Neuron (in vitro differentiated cells): Measurements from ENCODE around the gene TMEM79.

Source experiments
- H2AFZ ChIP-seq: one replicate; pipeline ENCODE4 v1.6.1; 2013; ENCODE audit warnings: low read depth, mild to moderate bottlenecking, inconsistent platforms, low read length, moderate library complexity
- H3K27me3 ChIP-seq: one replicate; pipeline ENCODE4 v1.6.1; 2013; ENCODE audit warnings: low read length; ENCODE audit not compliant: insufficient read depth
- H3K36me3 ChIP-seq: one replicate; pipeline ENCODE4 v1.6.1; 2013; ENCODE audit warnings: low read length; ENCODE audit not compliant: insufficient read depth
- H3K4me1 ChIP-seq: one replicate; pipeline ENCODE4 v1.6.1; 2013; ENCODE audit warnings: low read length; ENCODE audit not compliant: insufficient read depth
- H3K4me3 ChIP-seq: 2 replicates; pipeline ENCODE4 v1.5.1; 2013; ENCODE audit warnings: mild to moderate bottlenecking, low read length, moderate library complexity
- H3K9me3 ChIP-seq: one replicate; pipeline ENCODE4 v1.6.1; 2013; ENCODE audit warnings: low read length

The TMEM79 gene

GRCh38 chr1:156276966-156277381 is 7.2 kb upstream of the TMEM79 start:
- no peaks in the 10 kb centered on the region for H3K9me3 ChIP-seq
- H3K36me3 ChIP-seq, result peaks cover 71% of the 10 kb centered on the region
- no peaks in the 10 kb centered on the region for H3K27me3 ChIP-seq
- H3K4me1 ChIP-seq, result peaks cover 10% of the 10 kb centered on the region
- no peak overlapping the region for H3K4me3 ChIP-seq
- H2AFZ ChIP-seq, result no peak overlapping the region

DNA sequence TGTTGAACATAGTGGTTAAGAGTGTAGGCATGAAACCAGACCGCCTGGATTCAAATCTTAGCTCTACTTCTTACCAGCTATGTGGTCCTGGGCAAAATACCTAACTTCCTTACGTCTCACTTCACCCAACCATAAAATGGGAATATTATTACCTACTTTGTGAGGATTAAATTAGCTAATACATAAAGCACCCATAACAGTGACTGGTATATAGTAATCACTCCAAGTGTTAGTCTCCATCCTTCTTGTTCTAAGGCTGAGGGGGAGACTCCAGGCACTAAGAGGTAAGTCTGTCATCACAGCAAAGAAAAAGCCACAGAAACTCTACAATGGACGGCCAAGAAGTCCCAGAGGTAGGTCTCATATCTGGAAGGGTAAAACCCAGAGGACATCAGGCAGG is 4.3 kb upstream of the TMEM79 start:
- H3K36me3 ChIP-seq, result peaks cover 43% of the 10 kb centered on the region
- H3K4me3 ChIP-seq, result no peak overlapping the region
- no peaks in the 10 kb centered on the region for H3K27me3 ChIP-seq
- H3K9me3 ChIP-seq, result no peaks in the 10 kb centered on the region
- H3K4me1 ChIP-seq, result peaks cover 16% of the 10 kb centered on the region
- H2AFZ ChIP-seq, result no peak overlapping the region

GRCh38 chr1:156281281-156281680 is 2.8 kb upstream of the TMEM79 start:
- Histone ChIP-seq H2AFZ (no peak overlapping the region), H3K9me3 (no peaks in the 10 kb centered on the region), H3K4me1 (peaks cover 16% of the 10 kb centered on the region), H3K27me3 (no peaks in the 10 kb centered on the region), H3K36me3 (peaks cover 32% of the 10 kb centered on the region), H3K4me3 (peak overlapping the region; percentile 65)

- Histone ChIP-seq H3K4me3 (peak overlapping the region; percentile 65), H2AFZ (no peak overlapping the region), H3K27me3 (no peaks in the 10 kb centered on the region), H3K36me3 (peaks cover 26% of the 10 kb centered on the region), H3K9me3 (no peaks in the 10 kb centered on the region), H3K4me1 (peaks cover 16% of the 10 kb centered on the region)
These were observed 2.2 kb upstream of the TMEM79 start for GRCh38 chr1:156281693-156282478.

GRCh38 chr1:156282479-156283222 is 1.5 kb upstream of the TMEM79 start, which contains the start of gene SMG5:
Gene SMG5 (minus strand): TSS chr1:156282825. CDS start chr1:156282680, 145 bp downstream.
- H3K27me3 ChIP-seq, result no peaks in the 10 kb centered on the region
- H3K9me3 ChIP-seq, result no peaks in the 10 kb centered on the region
- H2AFZ ChIP-seq, result peak within 1 kb of the TSS; percentile 40
- H3K36me3 ChIP-seq, result peaks cover 20% of the 10 kb centered on the region
- peak within 1 kb of the TSS; percentile 65 for H3K4me3 ChIP-seq
- H3K4me1 ChIP-seq, result peaks cover 16% of the 10 kb centered on the region

GRCh38 chr1:156283521-156283920 is 604 bp upstream of the TMEM79 start:
- no peaks in the 10 kb centered on the region for H3K9me3 ChIP-seq
- peaks cover 16% of the 10 kb centered on the region for H3K4me1 ChIP-seq
- peaks cover 13% of the 10 kb centered on the region for H3K36me3 ChIP-seq
- peak overlapping the region; percentile 65 for H3K4me3 ChIP-seq
- H3K27me3 ChIP-seq, result no peaks in the 10 kb centered on the region
- peak overlapping the region; percentile 40 for H2AFZ ChIP-seq

DNA sequence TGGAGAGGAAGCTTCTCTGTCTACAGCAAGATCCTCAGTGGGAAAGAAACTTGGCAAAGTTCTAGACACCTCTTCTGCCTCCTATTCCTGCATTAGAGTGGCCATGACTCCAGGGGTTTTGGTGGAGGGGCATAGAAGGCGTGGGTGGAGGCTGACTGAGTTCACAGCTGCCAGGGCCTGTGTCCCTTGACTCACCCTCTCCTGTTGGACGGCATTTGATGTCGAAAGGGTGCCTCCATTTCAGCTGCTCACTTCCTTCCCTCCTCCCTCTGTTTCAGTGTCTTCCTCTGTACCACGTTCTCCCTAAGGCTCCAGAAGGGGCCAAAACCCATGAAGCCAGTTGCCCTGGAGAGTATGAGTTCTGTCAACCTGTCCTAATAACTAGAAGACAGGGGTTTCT is 632 bp downstream of the TMEM79 start:
- H3K36me3 ChIP-seq, result peaks cover 9% of the 10 kb centered on the region
- no peak overlapping the region for H2AFZ ChIP-seq
- H3K27me3 ChIP-seq, result no peaks in the 10 kb centered on the region
- H3K4me1 ChIP-seq, result peaks cover 16% of the 10 kb centered on the region
- no peaks in the 10 kb centered on the region for H3K9me3 ChIP-seq
- H3K4me3 ChIP-seq, result no peak overlapping the region

DNA sequence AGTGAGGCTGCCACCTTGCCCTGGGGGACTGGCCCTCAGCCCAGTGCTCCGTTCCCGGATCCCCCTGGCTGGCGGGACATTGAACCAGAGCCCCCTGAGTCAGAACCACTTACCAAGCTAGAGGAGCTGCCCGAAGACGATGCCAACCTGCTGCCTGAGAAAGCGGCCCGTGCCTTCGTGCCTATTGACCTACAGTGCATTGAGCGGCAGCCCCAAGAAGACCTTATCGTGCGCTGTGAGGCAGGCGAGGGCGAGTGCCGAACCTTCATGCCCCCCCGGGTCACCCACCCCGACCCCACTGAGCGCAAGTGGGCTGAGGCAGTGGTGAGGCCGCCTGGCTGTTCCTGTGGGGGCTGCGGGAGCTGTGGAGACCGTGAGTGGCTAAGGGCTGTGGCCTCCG is 1.3 kb downstream of the TMEM79 start:
- no peak overlapping the region for H2AFZ ChIP-seq
- H3K4me1 ChIP-seq, result peaks cover 16% of the 10 kb centered on the region
- H3K36me3 ChIP-seq, result peaks cover 4% of the 10 kb centered on the region
- no peak overlapping the region for H3K4me3 ChIP-seq
- no peaks in the 10 kb centered on the region for H3K27me3 ChIP-seq
- H3K9me3 ChIP-seq, result no peaks in the 10 kb centered on the region

DNA sequence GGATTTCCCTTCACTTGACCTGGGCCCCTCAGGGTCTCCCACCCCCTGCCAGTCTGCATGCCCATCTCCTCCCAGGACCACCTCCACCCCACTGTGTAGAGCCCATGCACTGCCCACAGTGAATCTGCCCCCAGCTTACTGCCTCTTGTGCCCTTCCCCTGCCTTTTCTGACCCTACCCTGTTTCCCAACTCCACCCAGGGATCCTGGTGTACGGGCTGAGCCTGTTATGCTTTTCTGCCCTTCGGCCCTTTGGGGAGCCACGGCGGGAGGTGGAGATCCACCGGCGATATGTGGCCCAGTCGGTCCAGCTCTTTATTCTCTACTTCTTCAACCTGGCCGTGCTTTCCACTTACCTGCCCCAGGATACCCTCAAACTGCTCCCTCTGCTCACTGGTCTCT is 1.9 kb downstream of the TMEM79 start:
- Histone ChIP-seq H3K4me1 (peaks cover 13% of the 10 kb centered on the region), H3K36me3 (peaks cover 4% of the 10 kb centered on the region), H3K4me3 (no peak overlapping the region), H3K27me3 (no peaks in the 10 kb centered on the region), H3K9me3 (no peaks in the 10 kb centered on the region), H2AFZ (no peak overlapping the region)

GRCh38 chr1:156289857-156290256 is 5.7 kb downstream of the TMEM79 start:
- Histone ChIP-seq H3K9me3 (no peaks in the 10 kb centered on the region), H3K36me3 (peaks cover 4% of the 10 kb centered on the region), H3K27me3 (no peaks in the 10 kb centered on the region), H2AFZ (no peak overlapping the region), H3K4me3 (no peak overlapping the region), H3K4me1 (no peaks in the 10 kb centered on the region)

DNA sequence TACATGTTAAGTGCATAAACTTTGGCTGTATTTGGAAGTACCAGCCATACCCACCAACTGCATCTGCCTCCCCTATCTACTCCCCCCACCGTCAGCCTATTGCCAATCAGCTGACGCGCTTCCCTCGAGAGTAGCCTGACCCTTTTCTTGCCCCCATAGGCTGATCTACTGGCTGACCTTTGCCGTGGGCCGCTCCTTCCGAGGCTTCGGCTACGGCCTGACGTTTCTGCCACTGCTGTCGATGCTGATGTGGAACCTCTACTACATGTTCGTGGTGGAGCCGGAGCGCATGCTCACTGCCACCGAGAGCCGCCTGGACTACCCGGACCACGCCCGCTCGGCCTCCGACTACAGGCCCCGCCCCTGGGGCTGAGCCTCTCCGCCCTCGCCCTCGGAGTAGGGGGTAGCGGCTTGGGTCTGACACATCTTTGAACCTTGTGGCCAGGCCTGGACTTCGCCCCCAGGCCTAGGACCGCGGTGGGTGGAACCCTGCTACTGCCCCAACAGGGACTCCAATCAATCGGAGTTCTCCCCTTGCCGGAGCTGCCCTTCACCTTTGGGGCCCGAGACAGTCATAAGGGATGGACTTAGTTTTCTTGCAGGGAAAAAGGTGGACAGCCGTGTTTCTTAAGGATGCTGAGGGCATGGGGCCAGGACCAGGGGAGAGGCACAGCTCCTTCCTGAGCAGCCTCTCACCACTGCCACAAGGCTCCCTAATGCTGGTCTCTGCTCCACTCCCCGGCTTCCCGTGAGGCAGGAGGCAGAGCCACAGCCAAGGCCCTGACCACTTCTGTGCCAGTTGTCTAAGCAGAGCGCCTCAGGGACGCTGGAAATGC is 7.3 kb downstream of the TMEM79 start:
- no peak overlapping the region for H2AFZ ChIP-seq

DNA sequence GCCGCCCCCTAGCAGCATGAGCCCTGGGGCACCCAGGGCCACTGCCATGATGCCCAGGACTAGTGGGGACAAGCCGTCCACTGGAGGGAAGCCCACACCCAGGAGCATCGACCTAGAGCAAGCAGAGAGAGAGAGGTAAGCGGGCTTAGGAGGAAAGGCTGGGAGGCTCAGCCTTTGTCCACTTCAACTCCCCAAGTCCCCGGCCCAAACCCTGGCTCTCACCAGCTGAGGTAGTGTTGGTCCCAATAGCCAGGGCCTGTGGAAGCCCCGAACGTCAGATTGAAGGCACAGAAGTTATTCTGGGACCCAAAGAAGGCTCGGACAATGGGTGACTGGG is 8.9 kb downstream of the TMEM79 start:
- peaks cover 3% of the 10 kb centered on the region for H3K4me1 ChIP-seq
- H3K4me3 ChIP-seq, result no peak overlapping the region
- peaks cover 4% of the 10 kb centered on the region for H3K36me3 ChIP-seq
- H2AFZ ChIP-seq, result no peak overlapping the region
- H3K27me3 ChIP-seq, result no peaks in the 10 kb centered on the region
- H3K9me3 ChIP-seq, result no peaks in the 10 kb centered on the region

More for the DNA sequence above, 7.3 kb downstream of the TMEM79 start:
- peaks cover 3% of the 10 kb centered on the region for H3K4me1 ChIP-seq
- H3K27me3 ChIP-seq, result no peaks in the 10 kb centered on the region
- no peaks in the 10 kb centered on the region for H3K9me3 ChIP-seq
- no peak overlapping the region for H3K4me3 ChIP-seq
- peaks cover 4% of the 10 kb centered on the region for H3K36me3 ChIP-seq

- Histone ChIP-seq H3K4me3 (no peak overlapping the region), H3K4me1 (peaks cover 3% of the 10 kb centered on the region), H2AFZ (no peak overlapping the region), H3K27me3 (no peaks in the 10 kb centered on the region), H3K36me3 (peaks cover under 1% of the 10 kb centered on the region), H3K9me3 (no peaks in the 10 kb centered on the region)
These were observed 9.8 kb downstream of the TMEM79 start for GRCh38 chr1:156293895-156294294.
